MM.1S (cell line): ENCODE results near the gene PLEKHA5.

Source experiments
- EZH2phosphoT487 ChIP-seq: fragments of 300-600 bp; sonication (generic); IDR thresholded peaks from 2 replicates; pipeline ENCODE4 v1.6.1; 2018; ENCODE audit warnings: antibody characterized with exemption, low read length
- TF ChIP-seq, protein P1 (sequence below): fragments of 300-600 bp; sonication (generic); IDR thresholded peaks from 2 replicates; pipeline ENCODE4 v1.5.1; 2016; ENCODE audit warnings: antibody characterized with exemption, low read length, mixed read lengths

DNA sequence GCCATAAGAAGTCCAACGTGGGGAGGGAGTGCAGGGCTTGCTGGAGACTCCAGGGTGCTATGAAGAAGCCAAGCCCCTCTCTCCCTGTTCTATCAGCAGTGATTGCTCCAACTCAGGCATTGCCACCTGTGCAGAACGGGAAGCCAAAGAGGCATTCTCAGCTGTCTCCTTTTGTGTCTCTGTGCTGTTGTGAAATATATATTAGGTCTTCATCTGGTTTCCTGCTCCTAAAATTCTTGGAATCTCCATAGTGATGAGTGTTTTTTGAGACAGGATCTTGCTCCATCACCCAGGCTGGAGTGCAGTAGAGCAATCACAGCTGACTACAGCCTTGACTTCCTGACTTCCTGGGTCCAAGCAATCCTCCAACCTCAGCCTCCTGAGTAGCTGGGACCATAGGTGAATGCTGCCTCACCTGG lies 258.6 kb downstream of the PLEKHA5 start:
- TF ChIP-seq, protein P1, sequence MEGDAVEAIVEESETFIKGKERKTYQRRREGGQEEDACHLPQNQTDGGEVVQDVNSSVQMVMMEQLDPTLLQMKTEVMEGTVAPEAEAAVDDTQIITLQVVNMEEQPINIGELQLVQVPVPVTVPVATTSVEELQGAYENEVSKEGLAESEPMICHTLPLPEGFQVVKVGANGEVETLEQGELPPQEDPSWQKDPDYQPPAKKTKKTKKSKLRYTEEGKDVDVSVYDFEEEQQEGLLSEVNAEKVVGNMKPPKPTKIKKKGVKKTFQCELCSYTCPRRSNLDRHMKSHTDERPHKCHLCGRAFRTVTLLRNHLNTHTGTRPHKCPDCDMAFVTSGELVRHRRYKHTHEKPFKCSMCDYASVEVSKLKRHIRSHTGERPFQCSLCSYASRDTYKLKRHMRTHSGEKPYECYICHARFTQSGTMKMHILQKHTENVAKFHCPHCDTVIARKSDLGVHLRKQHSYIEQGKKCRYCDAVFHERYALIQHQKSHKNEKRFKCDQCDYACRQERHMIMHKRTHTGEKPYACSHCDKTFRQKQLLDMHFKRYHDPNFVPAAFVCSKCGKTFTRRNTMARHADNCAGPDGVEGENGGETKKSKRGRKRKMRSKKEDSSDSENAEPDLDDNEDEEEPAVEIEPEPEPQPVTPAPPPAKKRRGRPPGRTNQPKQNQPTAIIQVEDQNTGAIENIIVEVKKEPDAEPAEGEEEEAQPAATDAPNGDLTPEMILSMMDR: no peak
- no peak for TF ChIP-seq EZH2phosphoT487
